Erythroblast (primary cell): ENCODE data around the gene AFF3.

Source experiments
- DNase-seq, 2 experiments: peaks; one replicate each; lab custom pipeline; 2025; lab: John Stamatoyannopoulos, UW
- GATA1 ChIP-seq: IDR thresholded peaks from 2 replicates; pipeline ENCODE4 v1.6.1; 2011; ENCODE audit warnings: low read depth, mild to moderate bottlenecking, control low read depth, low read length, moderate library complexity
- POLR2A ChIP-seq: IDR thresholded peaks from 2 replicates; pipeline ENCODE4 v1.6.1; 2011; ENCODE audit warnings: mild to moderate bottlenecking, low read length

The AFF3 gene

DNA sequence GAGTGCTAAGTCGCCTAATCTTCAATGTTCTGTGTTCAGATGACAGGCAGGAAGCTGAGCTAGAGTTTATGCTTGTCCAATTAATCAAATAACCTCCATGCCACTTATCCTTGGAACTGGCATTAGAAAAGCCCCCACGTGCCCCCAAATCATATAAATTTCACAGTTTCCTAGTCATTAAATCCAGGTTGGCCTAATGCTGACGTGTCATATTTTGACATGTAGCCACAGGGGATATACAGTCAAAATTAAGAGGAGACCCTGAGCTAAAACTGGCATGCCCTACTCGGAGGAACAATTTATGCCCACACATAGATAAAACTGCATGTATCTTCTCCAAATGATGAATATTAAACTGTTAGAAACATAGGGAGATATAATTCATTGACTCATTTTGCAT, 101.0 kb downstream of the AFF3 start:
- no peak for DNase-seq

DNA sequence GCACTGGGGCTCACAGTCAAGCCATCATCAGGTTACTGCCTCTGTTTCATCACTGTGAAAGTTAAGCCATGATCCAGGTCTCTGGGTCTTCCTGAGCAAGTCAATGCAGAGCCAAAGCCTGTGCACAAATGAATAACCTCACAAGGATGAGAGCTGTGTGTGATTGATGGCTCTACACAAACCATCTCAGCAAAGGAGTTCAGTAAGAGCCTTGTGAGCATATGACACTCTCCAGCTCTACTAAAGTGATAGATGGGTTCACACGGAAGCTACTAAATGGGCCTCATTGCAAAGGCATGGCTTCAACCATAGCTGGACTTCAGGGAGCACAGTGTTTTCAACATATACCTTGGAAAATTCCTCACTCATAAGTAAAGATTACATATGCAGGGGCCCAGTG, 101.5 kb downstream of the AFF3 start:
- DNase-seq: no peak
- TF ChIP-seq GATA1: no peak
- TF ChIP-seq POLR2A: no peak

More for the DNA sequence above, 101.0 kb downstream of the AFF3 start:
- no peak for TF ChIP-seq GATA1
- TF ChIP-seq POLR2A: no peak

DNA sequence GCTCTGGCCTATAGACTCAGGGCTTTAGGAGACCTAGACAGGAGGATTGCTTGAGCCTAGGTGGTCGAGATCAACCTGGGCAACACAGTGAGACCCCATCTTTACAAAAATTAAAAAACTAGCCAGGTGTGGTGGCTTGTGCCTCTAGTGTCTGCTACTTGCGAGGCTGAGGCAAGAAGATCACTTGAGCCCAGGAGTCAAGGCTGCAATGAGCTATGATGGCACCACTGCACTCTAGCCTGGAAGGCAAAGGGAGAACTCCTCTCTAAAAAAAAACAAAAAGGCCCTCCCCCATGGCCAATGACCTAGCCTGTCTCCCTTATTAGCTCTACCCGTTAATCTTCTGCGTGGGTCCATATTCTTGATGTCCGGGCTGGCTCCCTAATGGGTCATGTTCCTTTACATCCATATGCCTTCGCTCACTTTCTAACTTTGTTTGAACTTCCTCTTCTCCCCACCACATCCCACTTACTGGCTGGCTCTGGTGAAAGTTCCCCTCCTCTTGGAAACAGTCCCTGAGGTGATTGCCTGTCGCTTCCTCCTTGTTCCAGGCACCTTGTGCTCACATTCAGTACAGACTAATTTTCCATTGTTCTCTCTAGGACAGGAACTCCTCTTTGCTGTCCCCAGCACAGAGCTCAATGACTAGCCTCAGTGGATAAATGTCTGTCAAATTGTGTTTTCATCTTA, 103.0 kb downstream of the AFF3 start:
- TF ChIP-seq POLR2A (no peak), GATA1 (no peak)
- DNase-seq: no peak

DNA sequence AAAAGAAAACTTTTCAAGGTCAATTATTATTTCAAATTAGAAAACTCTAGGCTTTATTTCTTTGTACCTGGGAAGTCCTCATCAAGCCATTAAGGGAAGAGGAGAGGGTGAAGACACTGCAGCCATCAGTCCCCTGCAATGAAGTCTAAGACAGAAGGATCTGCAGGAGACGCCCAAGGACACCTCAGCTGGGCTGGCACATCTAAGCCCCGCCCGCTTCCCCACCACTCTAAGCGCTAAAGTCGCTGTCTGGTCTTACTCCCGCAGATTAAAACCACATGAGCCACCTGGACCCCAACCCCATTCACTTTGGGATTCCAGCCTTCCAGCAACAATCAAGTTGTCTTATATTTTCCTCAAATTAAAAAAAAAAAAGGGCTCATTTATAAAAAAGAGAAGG, 104.4 kb downstream of the AFF3 start:
- no peak for DNase-seq

DNA sequence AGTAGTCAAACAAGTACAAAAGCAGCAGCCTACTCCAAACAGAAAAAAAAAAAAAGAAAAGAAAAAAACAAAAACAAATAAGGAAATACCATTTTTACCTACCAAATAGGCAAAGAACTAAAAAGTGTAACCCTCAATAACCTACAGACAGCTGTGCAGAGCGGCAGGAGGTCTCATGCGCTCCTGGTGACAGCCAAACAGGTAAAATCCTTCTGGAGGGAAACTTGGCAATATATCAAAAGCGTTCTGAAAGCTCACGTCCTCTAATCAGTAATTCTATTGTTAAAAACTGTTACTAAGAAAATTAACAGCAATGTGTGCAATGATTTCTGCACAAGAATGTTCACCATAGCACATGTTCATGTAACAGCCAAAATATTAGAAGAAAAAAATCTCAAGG, 105.6 kb downstream of the AFF3 start:
- no peak for DNase-seq
- TF ChIP-seq GATA1 (no peak), POLR2A (no peak)

More for the DNA sequence above, 104.4 kb downstream of the AFF3 start:
- TF ChIP-seq POLR2A (no peak), GATA1 (no peak)

DNA sequence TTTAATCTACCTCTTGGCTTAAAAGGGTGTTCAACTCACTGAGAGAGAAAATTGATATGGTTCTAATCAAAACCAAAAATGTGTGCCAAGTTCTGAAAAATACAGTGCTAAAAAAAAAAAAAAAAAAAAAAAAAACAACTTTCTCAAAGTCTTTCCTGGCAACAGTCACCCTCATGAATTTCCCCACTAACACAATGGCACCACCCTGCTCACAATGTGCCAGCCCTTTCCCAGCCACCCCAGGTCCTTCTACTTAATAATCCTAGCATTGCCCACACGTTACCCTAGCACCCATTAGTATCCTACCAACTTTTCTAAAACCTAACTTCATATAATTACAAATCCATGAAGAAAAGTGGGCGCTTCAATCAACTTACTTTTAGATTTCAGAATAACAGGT, 106.4 kb downstream of the AFF3 start:
- TF ChIP-seq POLR2A (no peak), GATA1 (no peak)
- no peak for DNase-seq

DNA sequence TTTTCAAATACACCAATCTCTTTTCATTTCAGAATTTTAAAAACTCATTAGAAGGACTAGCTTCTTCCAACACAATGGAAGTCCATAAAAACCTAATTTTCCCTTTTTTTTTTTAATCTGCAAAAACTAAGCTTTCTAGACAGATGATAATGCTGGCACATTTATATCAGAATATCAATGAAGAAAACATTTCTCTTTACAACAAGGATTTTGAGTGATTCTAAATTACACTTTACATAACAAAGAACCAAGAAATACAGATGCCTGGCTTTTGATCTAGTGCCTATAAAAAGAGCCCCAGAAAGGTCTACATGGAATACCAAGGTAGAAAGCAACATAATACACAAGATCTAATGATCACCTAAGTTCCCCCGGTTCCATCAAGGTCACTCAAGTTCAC, 108.0 kb downstream of the AFF3 start:
- no peak for DNase-seq
- no peak for TF ChIP-seq GATA1

DNA sequence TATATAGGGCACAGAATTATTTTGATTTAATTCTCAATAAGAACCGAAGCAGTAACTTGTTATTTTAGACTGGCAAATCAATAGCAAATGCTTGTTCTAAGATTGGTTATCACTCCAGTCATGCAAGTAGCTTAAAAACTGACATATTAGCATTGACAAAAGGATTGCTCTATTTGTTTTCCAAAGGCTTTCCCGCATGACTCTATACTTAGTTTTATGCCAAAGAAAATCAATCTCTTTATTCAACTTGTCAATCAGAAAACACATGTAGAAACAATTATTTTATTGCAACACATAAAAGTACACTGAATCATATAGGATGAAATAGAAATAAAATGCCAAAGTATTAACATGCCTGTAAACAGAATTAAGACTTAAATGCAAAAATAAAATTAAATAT, 108.4 kb downstream of the AFF3 start:
- no peak for TF ChIP-seq GATA1
- no peak for TF ChIP-seq POLR2A
- DNase-seq: no peak

DNA sequence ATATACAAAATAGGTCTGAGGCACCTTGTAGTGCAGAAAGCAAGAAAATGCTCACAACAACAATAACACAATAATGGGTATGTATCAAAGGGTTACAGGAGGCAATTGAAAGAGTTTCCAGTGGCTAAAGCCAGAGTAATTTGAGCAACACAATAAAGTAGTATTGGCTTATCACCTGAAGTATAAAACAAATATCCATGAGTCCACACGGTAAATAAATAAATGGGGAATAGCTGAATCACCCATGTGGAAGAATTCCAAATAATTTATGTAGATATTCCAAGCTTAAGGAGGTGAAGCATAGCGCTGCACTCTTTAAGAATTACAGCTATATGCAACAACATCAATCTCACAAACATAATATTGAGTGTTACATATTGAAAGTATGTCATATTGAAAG, 110.8 kb downstream of the AFF3 start:
- no peak for DNase-seq
- no peak for TF ChIP-seq POLR2A
- no peak for TF ChIP-seq GATA1

DNA sequence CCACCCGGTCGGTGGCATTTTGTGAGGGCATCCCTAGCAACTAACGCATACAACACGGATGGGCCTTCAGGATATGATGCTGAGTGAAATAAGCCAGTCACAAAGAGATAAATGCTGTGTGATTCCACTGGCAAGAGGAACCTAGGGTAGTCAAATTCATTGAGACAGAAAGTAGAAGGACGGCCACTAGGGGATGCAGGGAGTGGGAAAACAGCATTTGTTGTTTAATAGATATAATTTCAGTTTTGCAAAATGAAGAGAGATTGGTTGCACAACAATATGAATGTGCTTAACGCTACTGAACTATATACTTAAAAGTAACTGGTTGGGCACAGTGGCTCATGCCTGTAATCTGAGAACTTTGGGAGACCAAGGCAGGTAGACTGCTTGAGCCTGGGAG, 112.9 kb downstream of the AFF3 start:
- no peak for DNase-seq
- TF ChIP-seq POLR2A (no peak), GATA1 (no peak)

DNA sequence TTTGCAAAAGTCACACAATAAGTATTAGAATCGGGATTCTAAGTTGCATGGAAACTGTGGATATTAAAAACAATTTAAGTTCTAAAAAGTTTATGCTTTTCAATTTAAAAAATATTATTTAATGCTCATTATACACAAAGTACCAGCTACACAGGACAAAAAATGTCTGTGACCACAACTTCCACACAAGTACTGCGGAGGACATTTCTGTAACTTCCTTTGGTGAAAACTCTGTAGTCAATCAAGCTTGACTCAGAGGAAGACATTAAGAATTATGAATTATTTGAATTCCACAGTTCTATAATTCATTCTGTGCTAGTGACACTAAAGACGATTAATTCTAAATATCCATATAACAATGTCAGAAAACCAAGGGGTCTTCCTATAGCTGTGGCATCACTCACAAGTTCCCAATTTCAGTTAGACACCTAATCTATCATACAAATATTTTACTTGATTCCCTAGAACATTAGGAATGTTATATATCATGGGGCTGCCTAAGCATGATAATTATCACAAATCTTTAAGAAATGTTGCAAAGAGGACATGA, 120.5 kb downstream of the AFF3 start:
- no peak for DNase-seq
- TF ChIP-seq GATA1: no peak

DNA sequence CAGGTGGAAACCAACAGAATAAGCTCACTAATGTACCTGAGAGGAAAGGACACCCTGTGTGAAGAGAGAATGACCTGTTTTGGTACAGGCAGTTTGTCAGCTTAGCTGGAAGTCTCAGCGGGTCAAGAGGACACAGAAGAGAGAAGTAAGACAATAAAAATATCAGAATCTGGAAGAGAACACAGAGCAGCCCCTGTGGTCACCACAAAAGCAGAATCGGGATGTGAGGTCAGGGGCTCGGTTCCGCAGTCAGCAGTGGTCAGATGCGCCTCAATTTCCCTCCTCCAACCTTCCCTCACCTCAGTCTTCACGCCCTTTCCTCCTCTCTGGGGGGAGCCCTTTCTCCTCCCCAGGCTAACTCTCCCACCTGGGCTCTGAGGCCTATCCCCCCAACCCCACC, 122.9 kb downstream of the AFF3 start:
- no peak for DNase-seq
- TF ChIP-seq GATA1: no peak
- no peak for TF ChIP-seq POLR2A

DNA sequence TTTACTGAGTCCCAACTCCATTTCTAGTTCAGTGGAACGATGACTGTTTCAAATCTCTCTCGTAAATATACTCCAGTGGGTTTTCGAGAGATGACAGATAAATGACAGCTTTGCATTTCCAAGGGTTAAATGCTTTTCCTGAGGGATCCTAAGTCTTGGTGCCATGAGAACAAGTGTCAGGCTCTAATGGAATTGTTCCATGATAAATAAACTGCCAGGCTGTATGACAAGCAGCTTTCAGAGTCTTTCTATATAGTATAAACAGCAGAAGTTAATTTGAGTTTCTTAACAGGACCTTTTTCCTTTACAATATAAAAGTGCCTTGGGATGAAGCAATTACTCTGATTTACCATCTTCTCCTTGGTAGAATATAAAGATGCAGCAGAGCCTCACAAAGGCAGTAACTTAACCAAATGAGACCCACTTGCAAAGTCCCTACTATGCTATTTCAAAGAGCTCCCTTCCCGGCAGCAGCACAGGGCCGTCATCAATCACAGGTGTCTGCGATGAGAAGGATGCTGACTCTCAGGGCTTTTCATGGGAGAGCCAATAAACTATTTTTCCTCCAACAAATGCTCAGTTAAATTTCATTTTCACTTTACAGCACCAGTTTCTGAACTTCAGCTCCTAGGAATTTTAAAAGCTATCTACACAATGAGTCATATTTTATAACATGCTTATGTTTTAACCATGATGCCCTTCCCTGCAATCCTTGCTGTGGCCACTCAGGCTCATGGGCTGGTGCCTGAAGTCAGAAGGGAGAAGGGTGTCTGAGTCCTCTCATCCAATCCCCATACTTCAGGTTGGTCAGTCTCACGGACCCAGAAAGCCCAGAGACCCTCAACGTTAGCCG, 123.8 kb downstream of the AFF3 start:
- TF ChIP-seq GATA1 (no peak), POLR2A (no peak)
- DNase-seq: no peak

DNA sequence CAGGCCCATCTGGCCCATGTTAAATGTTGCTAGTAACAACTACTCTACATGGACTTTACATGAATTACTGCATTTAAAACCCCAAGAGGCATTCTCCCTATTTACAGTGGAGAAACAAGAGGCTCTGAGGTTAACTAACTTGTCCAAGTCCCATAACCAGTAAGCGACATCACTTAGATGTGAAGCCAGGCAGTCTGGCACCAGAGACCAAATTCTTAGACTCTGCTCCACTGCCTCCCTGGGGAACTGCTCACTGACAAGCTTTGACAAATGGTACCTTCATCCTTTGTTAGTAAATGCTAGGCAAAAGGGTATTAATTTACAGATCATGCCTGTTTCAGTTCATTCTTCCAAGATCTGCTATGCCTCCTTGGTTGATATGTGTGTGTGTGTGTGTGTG, 124.8 kb downstream of the AFF3 start:
- TF ChIP-seq POLR2A (no peak), GATA1 (no peak)
- DNase-seq: no peak

DNA sequence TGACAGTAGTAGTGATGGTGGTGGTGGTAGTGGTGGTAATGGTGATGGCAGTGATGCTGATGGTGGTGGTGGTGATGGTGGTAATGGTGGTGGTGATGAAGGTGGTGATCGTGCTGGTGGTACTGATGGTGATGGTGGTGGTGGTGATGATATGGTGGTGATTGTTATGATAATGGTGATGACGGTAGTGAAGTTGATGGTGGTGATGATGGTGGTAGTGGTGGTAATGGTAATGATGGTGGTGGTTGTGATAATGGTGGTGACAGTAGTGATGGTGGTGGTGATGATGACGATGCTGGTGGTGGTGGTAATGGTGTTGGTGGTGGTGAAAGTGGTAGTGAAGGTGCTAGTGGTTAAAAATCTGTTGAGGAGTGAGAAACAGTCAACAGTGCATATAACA, 125.6 kb downstream of the AFF3 start:
- TF ChIP-seq GATA1: no peak
- TF ChIP-seq POLR2A: no peak
- no peak for DNase-seq
